Smooth muscle cell (in vitro differentiated cells): Measurements from ENCODE around the gene MAP1LC3B2. TPM values are rescaled to one million over a fixed set of nuclear protein-coding genes. Genes with fewer than 3 reads are reported as not detected.

Experiments used
- DNase-seq: peaks from one replicate; lab custom pipeline; 2025; ENCODE audit not compliant: unreplicated experiment; lab: John Stamatoyannopoulos, UW
- H2AFZ ChIP-seq: fragments of 200-600 bp; sonication (generic); 2 replicates; pipeline ENCODE4 v1.6.0; 2016; ENCODE audit warnings: antibody characterized with exemption, low read depth, mild to moderate bottlenecking
- H3F3A ChIP-seq: fragments of 200-600 bp; sonication (generic); 2 replicates; pipeline ENCODE4 v1.6.0; 2017; ENCODE audit warnings: antibody characterized with exemption, low read depth
- H3K27ac ChIP-seq: fragments of 200-600 bp; sonication (generic); 2 replicates; pipeline ENCODE4 v1.5.1; 2016; ENCODE audit warnings: low read depth, mild to moderate bottlenecking
- H3K27me3 ChIP-seq: fragments of 200-600 bp; sonication (generic); 2 replicates; pipeline ENCODE4 v1.6.1; 2016; ENCODE audit warnings: low read depth, mild to moderate bottlenecking
- H3K36me3 ChIP-seq: fragments of 200-600 bp; sonication (generic); 2 replicates; pipeline ENCODE4 v1.5.1; 2016; ENCODE audit warnings: low read depth
- H3K4me1 ChIP-seq: fragments of 200-600 bp; sonication (generic); 2 replicates; pipeline ENCODE4 v1.5.1; 2016; ENCODE audit warnings: low read depth
- H3K4me2 ChIP-seq: fragments of 200-600 bp; sonication (generic); 2 replicates; pipeline ENCODE4 v1.6.0; 2016; ENCODE audit warnings: mild to moderate bottlenecking
- H3K4me3 ChIP-seq: fragments of 200-600 bp; sonication (generic); 2 replicates; pipeline ENCODE4 v1.5.1; 2016; ENCODE audit warnings: mild to moderate bottlenecking
- H3K79me2 ChIP-seq: fragments of 200-600 bp; sonication (generic); 2 replicates; pipeline ENCODE4 v1.6.0; 2016; ENCODE audit warnings: low read depth, mild to moderate bottlenecking
- H3K9ac ChIP-seq: fragments of 200-600 bp; sonication (generic); 2 replicates; pipeline ENCODE4 v1.6.0; 2016; ENCODE audit warnings: low read depth
- H3K9me3 ChIP-seq: fragments of 200-600 bp; sonication (generic); replicated peaks from 2 replicates; pipeline ENCODE4 v1.5.1; 2016; ENCODE audit warnings: low read depth
- H4K20me1 ChIP-seq: fragments of 200-600 bp; sonication (generic); 2 replicates; pipeline ENCODE4 v1.6.0; 2016; ENCODE audit warnings: low read depth
- CTCF ChIP-seq: fragments of 200-600 bp; sonication (generic); IDR thresholded peaks from 2 replicates; pipeline ENCODE4 v1.5.1; 2017; ENCODE audit warnings: borderline replicate concordance, mild to moderate bottlenecking, antibody characterized with exemption; ENCODE audit not compliant: insufficient read depth, poor library complexity, severe bottlenecking
- WGBS: methylation state at CpG from one replicate; pipeline ENCODE4 v1.1.7; 2016; ENCODE audit warnings: low lambda C conversion rate; 5-methylcytosine and 5-hydroxymethylcytosine counted together
- polyA plus RNA-seq: library from polyadenylated mRNA; unstranded; fragments of >200 nt; fragmentation: Nextera tagmentation; extraction: Ambion mirVana; gene quantifications from 2 replicates; pipeline ENCODE4 v1.2.1, GENCODE V29; 2016
- total RNA-seq: library from RNA; depleted of rRNA; stranded (reverse); fragments of >200 nt; gene quantifications from 2 replicates; pipeline ENCODE4 v1.2.3, GENCODE V29; 2014

The MAP1LC3B2 gene
- total and polyA plus RNA-seq, 2 experiments from 2014 or later = 0.31 to 4.2 TPM

GRCh38 chr12:116591855-116592637, 32.9 kb downstream of the MAP1LC3B2 start:
- 26% methylated on average over 11 of the region's 11 CpGs for WGBS
- no peak for DNase-seq
- peaks cover 5% of the 10 kb centered on the region for H3K4me1 ChIP-seq
- H3F3A ChIP-seq = peaks cover 18% of the 10 kb centered on the region
- TF ChIP-seq CTCF = no peak
- H3K27ac ChIP-seq = peak overlapping the region; percentile 86
- H2AFZ ChIP-seq = no peak overlapping the region
- H3K9ac ChIP-seq = peak overlapping the region; percentile 19
- no peaks in the 10 kb centered on the region for H3K9me3 ChIP-seq
- H3K27me3 ChIP-seq = no peaks in the 10 kb centered on the region
- H3K4me2 ChIP-seq = peak overlapping the region; percentile 55
- no peak overlapping the region for H3K4me3 ChIP-seq
- no peaks in the 10 kb centered on the region for H3K79me2 ChIP-seq
- no peaks in the 10 kb centered on the region for H4K20me1 ChIP-seq
- no peaks in the 10 kb centered on the region for H3K36me3 ChIP-seq

- no peak overlapping the region for H3K4me3 ChIP-seq
- H3K4me2 ChIP-seq = peak overlapping the region; percentile 55
- no peak for DNase-seq
- no peaks in the 10 kb centered on the region for H3K9me3 ChIP-seq
- no peaks in the 10 kb centered on the region for H3K36me3 ChIP-seq
- H3F3A ChIP-seq = peaks cover 19% of the 10 kb centered on the region
- TF ChIP-seq CTCF = no peak
- WGBS = 65% methylated on average over 8 of the region's 8 CpGs
- H3K79me2 ChIP-seq = no peaks in the 10 kb centered on the region
- no peak overlapping the region for H2AFZ ChIP-seq
- no peaks in the 10 kb centered on the region for H3K27me3 ChIP-seq
- peak overlapping the region; percentile 86 for H3K27ac ChIP-seq
- peaks cover 5% of the 10 kb centered on the region for H3K4me1 ChIP-seq
- H3K9ac ChIP-seq = no peak overlapping the region
- no peaks in the 10 kb centered on the region for H4K20me1 ChIP-seq
Measured at GRCh38 chr12:116592731-116593130, 33.5 kb downstream of the MAP1LC3B2 start.

GRCh38 chr12:116594325-116595038, 35.3 kb downstream of the MAP1LC3B2 start:
- Histone ChIP-seq H3K9ac (no peak overlapping the region), H4K20me1 (no peaks in the 10 kb centered on the region), H3K27ac (no peak overlapping the region), H3K27me3 (no peaks in the 10 kb centered on the region), H3K4me3 (no peak overlapping the region), H3K79me2 (no peaks in the 10 kb centered on the region), H3K36me3 (no peaks in the 10 kb centered on the region), H2AFZ (no peak overlapping the region), H3K9me3 (no peaks in the 10 kb centered on the region), H3F3A (peaks cover 34% of the 10 kb centered on the region), H3K4me1 (peaks cover 19% of the 10 kb centered on the region), H3K4me2 (no peak overlapping the region)
- no peak for DNase-seq
- no peak for TF ChIP-seq CTCF
- WGBS = 88% methylated on average over 12 of the region's 12 CpGs
